ENCODE data around the gene FAM9C.
"Not testable (repeated sequence)": the region's sequence is repeated elsewhere in the genome, so short reads cannot be mapped to it uniquely, and the experiment has no call there.

The FAM9C gene

GRCh38 chrX:13074297-13075262, 30.2 kb upstream of the FAM9C start:
- no peak for DNase-seq

- no peak for DNase-seq
These were observed 25.5 kb upstream of the FAM9C start for GRCh38 chrX:13069771-13070416.

GRCh38 chrX:13068651-13069050, 24.2 kb upstream of the FAM9C start:
- no peak for DNase-seq

GRCh38 chrX:13067773-13068172, 23.4 kb upstream of the FAM9C start:
- DNase-seq, result no peak

- no peak for DNase-seq
These were observed 22.0 kb upstream of the FAM9C start for GRCh38 chrX:13066391-13066790.

- DNase-seq, result no peak
These were observed 20.3 kb upstream of the FAM9C start for GRCh38 chrX:13064599-13065143.

- DNase-seq, result not testable (repeated sequence)
These were observed 18.7 kb upstream of the FAM9C start for GRCh38 chrX:13063124-13063523.

- DNase-seq, result not testable (repeated sequence)
These were observed 17.9 kb upstream of the FAM9C start for GRCh38 chrX:13062331-13062730.

- DNase-seq, result not testable (repeated sequence)
These were observed 16.8 kb upstream of the FAM9C start for GRCh38 chrX:13061215-13061708.

GRCh38 chrX:13059637-13060499, 15.4 kb upstream of the FAM9C start:
- DNase-seq, result no peak

- DNase-seq, result no peak
These were observed 11.1 kb upstream of the FAM9C start for GRCh38 chrX:13055486-13055885.

GRCh38 chrX:13053171-13053570, 8.8 kb upstream of the FAM9C start:
- no peak for DNase-seq

- DNase-seq, result peak; percentile 21
These were observed 7.2 kb upstream of the FAM9C start for GRCh38 chrX:13051529-13052172.

- no peak for DNase-seq
These were observed 6.7 kb upstream of the FAM9C start for GRCh38 chrX:13051167-13051528.

GRCh38 chrX:13050151-13050550, 5.7 kb upstream of the FAM9C start:
- DNase-seq, result no peak

- DNase-seq, result no peak
These were observed 3.9 kb upstream of the FAM9C start for GRCh38 chrX:13048280-13048679.

- DNase-seq, result no peak
These were observed 3.3 kb upstream of the FAM9C start for GRCh38 chrX:13047759-13048158.

- DNase-seq, result no peak
These were observed 1.9 kb upstream of the FAM9C start for GRCh38 chrX:13046141-13046855.

- DNase-seq, result no peak
These were observed 482 bp downstream of the FAM9C start for GRCh38 chrX:13043938-13044337.

GRCh38 chrX:13043138-13043537, 1.3 kb downstream of the FAM9C start:
- no peak for DNase-seq

- no peak for DNase-seq
These were observed 7.5 kb downstream of the FAM9C start for GRCh38 chrX:13036896-13037295.

- no peak for DNase-seq
These were observed 11.2 kb downstream of the FAM9C start for GRCh38 chrX:13033193-13033592.

Measured in midbrain (tissue), 1 donor.